ENCODE results near the gene CDC42BPA.
A peak's percentile ranks its signal among the peaks of the same experiment; 100 is the strongest.

Gene CDC42BPA

DNA sequence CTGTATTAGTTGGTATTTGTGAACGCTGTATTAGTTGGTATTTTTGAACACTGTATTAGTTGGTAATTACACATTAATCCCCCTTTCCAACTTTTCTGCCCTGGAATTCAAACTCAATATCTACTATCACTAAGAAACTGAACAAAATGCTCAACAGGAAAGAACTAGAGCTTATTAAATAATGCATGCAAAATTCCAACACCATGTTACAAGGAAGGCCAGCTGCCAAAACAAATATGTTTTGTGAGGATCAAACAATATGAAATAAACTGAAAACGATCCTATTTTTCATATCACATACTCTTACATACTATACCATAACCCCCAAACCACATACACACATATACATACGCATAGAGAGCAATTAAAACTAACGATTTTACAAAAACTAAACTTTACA is 104.9 kb downstream of the CDC42BPA start:
- DNase-seq (ENCODE audit: low read depth in 4 of 4, low spot score in 1 of 4) = no peak

- DNase-seq (ENCODE audit: low read depth in 4 of 4, low spot score in 1 of 4) = no peak
These were observed 106.1 kb downstream of the CDC42BPA start for GRCh38 chr1:227212164-227212563.

DNA sequence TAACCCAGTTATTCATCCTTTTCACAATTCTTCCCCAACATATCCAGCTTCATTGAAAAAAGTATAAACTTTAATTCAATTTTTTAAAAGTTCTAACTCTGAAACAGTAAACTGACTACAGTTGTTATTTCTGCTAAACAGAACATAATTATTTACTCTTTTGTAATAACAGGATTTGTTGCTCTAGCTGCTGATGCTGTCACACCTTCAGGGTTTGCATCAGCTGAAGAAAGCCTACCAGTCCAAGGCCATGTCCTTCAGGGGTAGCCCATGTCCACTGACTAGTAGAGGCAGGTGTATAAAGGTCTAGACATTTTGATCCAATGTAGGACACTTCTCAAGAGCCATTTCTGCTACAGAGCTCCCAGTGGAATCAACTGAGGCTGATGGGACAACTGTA is 107.7 kb downstream of the CDC42BPA start:
- DNase-seq (ENCODE audit: low read depth in 4 of 4, low spot score in 1 of 4) = no peak

DNA sequence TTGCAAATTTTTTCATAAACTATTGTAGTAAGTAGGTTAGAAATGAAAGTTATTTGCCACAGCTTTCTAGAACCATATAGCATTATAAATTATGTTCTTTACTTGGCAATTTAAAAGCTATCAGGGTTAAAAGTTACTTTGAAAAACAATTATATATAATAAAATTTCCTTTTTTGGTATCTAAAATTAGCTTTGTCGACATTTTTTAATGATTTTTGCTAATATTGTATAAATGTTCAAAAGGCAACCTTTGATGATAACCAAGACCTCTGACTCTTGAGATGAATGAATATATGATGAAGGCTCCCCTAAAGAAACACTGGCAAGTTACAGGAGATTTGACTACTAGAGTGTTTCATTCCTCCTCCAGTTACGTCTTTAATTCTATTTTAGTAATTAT is 121.2 kb downstream of the CDC42BPA start:
- DNase-seq (ENCODE audit: low read depth in 4 of 4, low spot score in 1 of 4) = no peak

DNA sequence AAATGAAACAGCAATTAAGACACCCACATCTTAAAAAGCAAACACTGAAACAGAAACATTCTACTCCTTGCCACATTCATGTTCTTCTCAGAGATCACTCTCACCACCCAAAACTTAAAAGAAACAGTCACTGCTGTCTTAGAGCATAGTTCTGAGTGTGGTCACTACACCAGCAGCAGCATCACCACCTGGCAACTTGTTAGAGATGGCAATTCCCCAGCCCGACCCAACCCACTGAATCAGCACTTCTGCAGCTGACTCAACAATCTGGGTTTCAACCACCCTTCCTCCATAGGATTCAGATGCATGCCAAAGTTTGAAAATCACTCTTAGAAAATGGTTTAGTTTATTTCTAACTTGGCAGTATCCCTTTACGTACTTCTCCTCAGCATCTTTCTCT is 126.1 kb downstream of the CDC42BPA start:
- DNase-seq (ENCODE audit: low read depth in 4 of 4, low spot score in 1 of 4) = peak in 1 of 4 experiments; percentile 1

- no peak for DNase-seq (ENCODE audit: low read depth in 4 of 4, low spot score in 1 of 4)
These were observed 126.7 kb downstream of the CDC42BPA start for GRCh38 chr1:227191607-227192006.

GRCh38 chr1:227190321-227190720 is 128.0 kb downstream of the CDC42BPA start:
- no peak for DNase-seq (ENCODE audit: low read depth in 4 of 4, low spot score in 1 of 4)

DNA sequence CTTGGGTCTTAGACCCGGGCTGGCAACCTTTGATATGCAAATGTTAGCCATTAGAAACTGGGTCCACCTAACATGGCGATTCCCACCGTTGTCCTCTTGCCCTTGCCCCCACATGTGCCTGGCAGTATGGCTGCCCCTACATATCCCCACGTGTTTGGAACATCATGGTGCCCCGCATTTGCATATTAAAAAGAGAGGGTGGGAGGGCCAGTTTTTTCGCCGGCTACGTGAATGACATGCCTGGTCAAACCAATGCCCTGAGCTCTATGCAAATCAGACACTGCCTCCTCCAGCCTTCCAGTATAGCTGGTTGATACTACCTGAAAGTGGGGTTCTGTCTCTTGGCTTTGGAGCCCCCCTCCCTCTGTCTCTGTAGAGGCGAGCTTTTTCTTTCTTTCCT is 133.0 kb downstream of the CDC42BPA start:
- no peak for DNase-seq (ENCODE audit: low read depth in 4 of 4, low spot score in 1 of 4)

DNA sequence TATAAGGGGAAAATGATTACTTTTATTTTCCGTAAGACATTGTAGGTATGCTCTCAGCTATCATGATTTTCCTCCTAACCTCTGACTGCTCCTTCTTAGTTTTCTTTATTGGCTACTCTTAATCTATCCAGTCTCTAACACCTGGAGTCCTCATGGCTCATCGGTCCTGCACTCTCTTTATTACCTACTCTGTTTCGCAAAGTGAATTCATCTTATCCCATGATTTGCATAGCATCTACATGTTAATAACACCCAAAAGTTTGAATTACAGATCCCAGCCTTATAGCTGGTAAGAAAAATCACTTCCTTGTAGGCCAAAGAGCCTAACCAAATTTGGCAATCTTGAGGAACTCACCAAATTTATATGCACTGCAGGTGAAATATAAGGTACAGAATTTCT is 136.3 kb downstream of the CDC42BPA start:
- DNase-seq (ENCODE audit: low read depth in 4 of 4, low spot score in 1 of 4) = no peak

- no peak for DNase-seq (ENCODE audit: low read depth in 4 of 4, low spot score in 1 of 4)
These were observed 142.7 kb downstream of the CDC42BPA start for GRCh38 chr1:227175611-227176010.

GRCh38 chr1:227174164-227174563 is 144.1 kb downstream of the CDC42BPA start:
- no peak for DNase-seq (ENCODE audit: low read depth in 4 of 4, low spot score in 1 of 4)

DNA sequence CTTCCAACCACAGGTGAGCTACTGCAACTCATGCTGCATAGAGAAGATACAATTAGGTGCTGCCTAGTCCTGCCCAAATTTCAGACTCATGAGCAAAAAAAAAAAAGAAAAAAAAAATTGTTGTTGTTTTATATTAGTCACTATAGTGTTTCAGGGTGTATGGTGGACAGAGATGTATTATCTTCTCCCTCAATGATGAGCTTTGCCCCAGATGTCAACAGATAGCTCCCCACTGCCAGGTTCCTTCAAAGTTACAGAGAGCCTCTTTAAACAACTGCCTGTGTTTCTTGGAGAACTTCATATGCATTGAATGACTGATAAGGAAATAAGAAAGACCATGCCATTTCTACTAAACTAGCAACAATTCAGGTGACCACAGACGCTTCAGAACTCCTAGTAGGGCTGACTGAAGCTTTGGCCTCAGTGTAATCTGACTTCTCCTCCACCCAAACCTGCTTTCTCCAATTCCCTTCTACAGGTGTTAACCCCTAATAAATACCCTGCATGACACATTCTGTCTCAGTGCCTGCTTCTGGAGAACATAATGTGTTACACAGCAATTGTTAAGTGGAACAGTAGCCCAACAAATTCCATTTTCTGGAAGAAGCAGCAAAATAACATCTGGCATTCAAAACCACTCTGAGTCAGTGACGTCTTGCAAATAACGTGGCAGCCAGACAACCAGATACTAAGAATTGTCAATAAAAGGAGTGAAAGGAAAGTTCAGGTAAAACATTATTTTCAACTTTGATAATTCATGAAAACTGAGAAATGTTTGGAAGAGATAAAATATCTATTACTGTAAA is 147.7 kb downstream of the CDC42BPA start:
- DNase-seq (ENCODE audit: low read depth in 4 of 4, low spot score in 1 of 4) = no peak

DNA sequence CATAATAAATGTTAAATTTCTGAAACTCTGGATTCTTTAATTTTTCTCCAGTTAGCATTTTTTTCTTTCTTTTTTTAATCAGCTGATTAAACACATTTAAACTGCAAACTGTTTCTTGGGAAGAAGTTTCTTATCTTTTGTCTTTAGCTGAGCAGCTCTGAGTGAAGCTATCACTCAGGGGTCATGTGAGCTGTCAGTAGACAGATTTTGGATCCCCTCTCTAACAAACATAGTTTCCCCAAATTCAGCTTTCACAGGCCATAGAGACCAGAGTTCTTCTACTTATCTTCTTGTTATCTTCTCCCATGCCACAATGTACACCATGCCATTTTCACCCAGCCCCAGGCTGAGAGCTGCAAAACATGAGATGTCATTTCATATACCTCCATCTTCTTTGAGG is 148.9 kb downstream of the CDC42BPA start:
- DNase-seq (ENCODE audit: low read depth in 4 of 4, low spot score in 1 of 4) = no peak

- DNase-seq (ENCODE audit: low read depth in 4 of 4, low spot score in 1 of 4) = no peak
These were observed 150.8 kb downstream of the CDC42BPA start for GRCh38 chr1:227167276-227168101.

DNA sequence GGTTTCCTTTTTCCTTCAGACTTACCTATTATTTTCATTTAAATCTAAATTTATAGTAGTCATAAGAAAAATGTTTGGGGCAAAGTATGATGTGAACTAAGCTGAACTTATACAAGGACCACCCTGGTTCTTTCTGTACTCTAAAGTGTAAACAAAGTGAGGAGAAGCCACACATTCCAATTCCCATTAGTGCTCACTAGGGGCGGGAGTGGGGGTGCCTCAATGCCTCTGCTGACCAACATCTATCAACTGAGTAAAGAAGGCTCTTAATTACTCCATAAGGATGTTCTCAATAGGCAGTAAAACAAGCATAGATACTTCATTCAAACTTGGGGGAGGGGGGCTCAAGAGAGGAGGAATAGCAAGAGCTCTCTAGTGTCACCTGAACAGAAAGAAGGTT is 151.7 kb downstream of the CDC42BPA start:
- DNase-seq (ENCODE audit: low read depth in 4 of 4, low spot score in 1 of 4) = no peak

GRCh38 chr1:227161470-227161869 is 156.8 kb downstream of the CDC42BPA start:
- no peak for DNase-seq (ENCODE audit: low read depth in 4 of 4, low spot score in 1 of 4)

- DNase-seq (ENCODE audit: low read depth in 4 of 4, low spot score in 1 of 4) = no peak
These were observed 161.8 kb downstream of the CDC42BPA start for GRCh38 chr1:227156520-227156919.

DNA sequence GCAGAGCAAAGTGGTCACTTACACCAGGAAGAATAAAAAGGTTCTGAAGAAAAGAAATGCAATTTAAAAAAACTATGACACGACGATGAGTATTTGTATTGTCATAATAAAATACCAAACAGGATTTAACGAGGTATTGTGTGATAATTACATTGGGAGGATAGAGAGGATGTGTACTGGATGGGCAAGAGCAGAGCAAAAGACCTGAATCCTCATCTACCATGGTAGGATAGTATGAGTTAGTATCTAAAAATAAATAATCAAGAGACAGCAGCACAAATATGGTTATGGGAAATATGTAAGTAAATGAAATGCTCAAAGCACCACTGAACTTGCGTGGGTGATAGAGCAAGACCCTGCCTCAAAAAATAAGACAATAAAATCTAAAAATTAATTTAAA is 162.6 kb downstream of the CDC42BPA start:
- DNase-seq (ENCODE audit: low read depth in 4 of 4, low spot score in 1 of 4) = no peak

DNA sequence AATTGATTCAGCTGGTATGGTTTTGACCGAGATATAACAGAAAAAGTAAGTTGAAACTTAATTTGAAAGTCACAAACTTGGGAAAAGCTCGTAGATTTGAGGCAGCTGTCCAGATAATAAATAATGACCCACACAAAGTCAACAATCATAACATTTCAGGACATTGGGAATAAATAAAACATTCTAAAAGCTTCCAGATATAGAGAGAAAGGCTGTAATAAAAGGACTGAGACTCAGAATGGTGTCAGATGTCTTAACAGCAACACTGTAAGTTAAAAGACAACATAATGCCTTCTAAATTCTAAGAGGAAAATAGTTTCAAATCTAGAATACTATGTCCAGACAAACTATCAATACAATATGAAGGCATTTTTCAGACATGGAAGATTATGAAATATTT is 163.3 kb downstream of the CDC42BPA start:
- no peak for DNase-seq (ENCODE audit: low read depth in 4 of 4, low spot score in 1 of 4)

DNA sequence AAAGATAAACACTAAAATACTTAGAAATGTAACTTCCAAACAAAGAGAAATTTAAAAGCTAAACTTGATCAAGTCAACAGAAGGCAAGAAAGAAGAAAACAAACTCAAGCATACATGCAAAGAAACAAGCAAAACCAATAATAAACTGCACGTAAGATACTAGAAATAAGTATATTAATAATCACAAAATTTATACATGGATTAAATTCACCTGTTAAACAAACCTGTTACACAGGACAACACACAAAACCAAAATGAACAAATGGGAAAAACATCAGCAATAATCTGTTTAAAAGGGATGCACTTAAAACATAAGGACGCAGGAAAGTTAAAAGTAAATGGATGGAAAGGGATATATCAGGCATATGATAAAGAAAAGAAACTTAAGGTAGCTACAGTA is 165.8 kb downstream of the CDC42BPA start:
- no peak for DNase-seq (ENCODE audit: low read depth in 4 of 4, low spot score in 1 of 4)

DNA sequence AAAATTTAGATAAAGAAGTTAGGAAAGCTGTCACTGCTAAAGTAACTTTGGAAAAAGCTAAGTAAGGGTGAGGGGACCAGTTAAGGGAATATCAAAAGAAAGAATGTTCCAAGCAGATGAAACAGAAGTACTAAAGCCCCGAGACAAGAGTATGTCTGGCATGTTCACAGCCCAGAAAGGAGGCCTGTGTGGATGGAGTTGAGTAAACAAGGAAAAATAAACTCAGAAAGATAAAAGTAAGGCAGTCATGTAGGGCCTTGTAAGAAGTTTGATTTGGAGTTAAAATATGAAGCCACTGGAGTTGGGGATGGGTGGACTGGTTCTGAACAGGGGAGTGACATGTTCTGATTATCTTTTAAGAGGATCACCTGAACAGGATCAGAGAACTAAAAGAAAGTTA is 177.9 kb downstream of the CDC42BPA start:
- no peak for DNase-seq (ENCODE audit: low read depth in 4 of 4, low spot score in 1 of 4)

GRCh38 chr1:227136210-227136820 is 182.0 kb downstream of the CDC42BPA start:
- DNase-seq (ENCODE audit: low read depth in 4 of 4, low spot score in 1 of 4) = no peak
